OCI-LY3 (cell line): ENCODE data around the gene DCDC2.

ENCODE experiments used
- H2AFZ ChIP-seq: fragments of 200-600, 300-600 bp; shearing (Covaris generic); 2 replicates; pipeline ENCODE4 v1.6.0; 2014; ENCODE audit warnings: antibody characterized with exemption, low read depth, low read length
- H3K27ac ChIP-seq: fragments of 200-600, 300-600 bp; sonication (generic); 2 replicates; pipeline ENCODE4 v1.5.1; 2014; ENCODE audit warnings: mild to moderate bottlenecking, low read length, moderate library complexity, mixed read lengths
- H3K27me3 ChIP-seq: fragments of 200-600, 300-600 bp; sonication (generic); 2 replicates; pipeline ENCODE4 v1.6.1; 2014; ENCODE audit warnings: low read depth, low read length, mixed read lengths
- H3K36me3 ChIP-seq: fragments of 200-600, 300-600 bp; sonication (generic); replicated peaks from 2 replicates; pipeline ENCODE3; 2014; ENCODE audit warnings: low read depth, low read length, mixed read lengths
- H3K4me1 ChIP-seq: fragments of 300-600, 200-600 bp; sonication (generic); 2 replicates; pipeline ENCODE4 v1.6.1; 2014; ENCODE audit warnings: low read length, mixed read lengths
- H3K4me2 ChIP-seq: fragments of 200-600, 300-600 bp; sonication (generic); 2 replicates; pipeline ENCODE4 v1.6.1; 2014; ENCODE audit warnings: low read length, mixed read lengths
- H3K4me3 ChIP-seq: fragments of 300-600, 200-600 bp; sonication (generic); 2 replicates; pipeline ENCODE4 v1.5.1; 2014; ENCODE audit warnings: antibody characterized with exemption, mild to moderate bottlenecking, low read length, moderate library complexity
- H3K79me2 ChIP-seq: fragments of 300-600, 200-600 bp; shearing (Covaris generic); 2 replicates; pipeline ENCODE4 v1.6.1; 2014; ENCODE audit warnings: mild to moderate bottlenecking, low read length, mixed read lengths
- H3K9ac ChIP-seq: fragments of 300-600, 200-600 bp; shearing (Covaris generic); 2 replicates; pipeline ENCODE4 v1.6.0; 2014; ENCODE audit warnings: mild to moderate bottlenecking, low read length, moderate library complexity
- H3K9me3 ChIP-seq: fragments of 200-600, 300-600 bp; shearing (Covaris generic); 2 replicates; pipeline ENCODE4 v1.6.1; 2014; ENCODE audit warnings: low read length, mixed read lengths; ENCODE audit not compliant: insufficient read depth
- H4K20me1 ChIP-seq: fragments of 200-600, 300-600 bp; sonication (generic); 2 replicates; pipeline ENCODE4 v1.6.1; 2016; ENCODE audit warnings: low read length, mixed read lengths; ENCODE audit not compliant: insufficient read depth
- EZH2phosphoT487 ChIP-seq: fragments of 200-600 bp; shearing (Covaris generic); IDR thresholded peaks from 2 replicates; pipeline ENCODE4 v1.6.1; 2018; ENCODE audit warnings: antibody characterized with exemption, mixed run types, low read depth
- TF ChIP-seq, protein P1 (sequence below): fragments of 200-600, 300-600 bp; sonication (generic); IDR thresholded peaks from 2 replicates; pipeline ENCODE4 v1.5.1; 2014; ENCODE audit warnings: antibody characterized with exemption, low read length, low read depth

The DCDC2 gene

DNA sequence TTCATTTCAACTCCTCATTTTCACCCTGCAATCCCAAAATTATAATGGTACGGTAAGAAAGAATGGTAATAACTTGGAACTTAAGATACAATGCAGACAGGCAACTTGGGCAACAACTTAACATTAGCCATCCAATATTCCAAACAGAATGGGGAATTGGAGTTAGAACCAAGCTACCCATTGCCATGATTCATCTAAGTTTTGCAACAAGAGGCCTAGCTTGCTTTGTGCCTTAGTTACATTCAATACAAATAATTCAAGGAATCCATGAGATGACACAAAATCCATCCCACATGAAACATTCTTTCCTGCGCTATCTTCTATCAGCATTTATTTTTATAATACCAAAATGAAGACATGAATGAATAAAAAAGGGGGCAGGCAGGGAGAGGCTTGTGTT, 28.4 kb downstream of the DCDC2 start:
- Histone ChIP-seq H3K9me3 (no peaks in the 10 kb centered on the region), H3K4me3 (no peak overlapping the region), H3K4me1 (no peaks in the 10 kb centered on the region), H3K9ac (no peak overlapping the region), H3K27me3 (no peaks in the 10 kb centered on the region), H2AFZ (no peak overlapping the region), H3K27ac (no peak overlapping the region), H3K36me3 (no peaks in the 10 kb centered on the region), H4K20me1 (no peaks in the 10 kb centered on the region), H3K79me2 (no peaks in the 10 kb centered on the region), H3K4me2 (no peak overlapping the region)
- TF ChIP-seq, protein P1, sequence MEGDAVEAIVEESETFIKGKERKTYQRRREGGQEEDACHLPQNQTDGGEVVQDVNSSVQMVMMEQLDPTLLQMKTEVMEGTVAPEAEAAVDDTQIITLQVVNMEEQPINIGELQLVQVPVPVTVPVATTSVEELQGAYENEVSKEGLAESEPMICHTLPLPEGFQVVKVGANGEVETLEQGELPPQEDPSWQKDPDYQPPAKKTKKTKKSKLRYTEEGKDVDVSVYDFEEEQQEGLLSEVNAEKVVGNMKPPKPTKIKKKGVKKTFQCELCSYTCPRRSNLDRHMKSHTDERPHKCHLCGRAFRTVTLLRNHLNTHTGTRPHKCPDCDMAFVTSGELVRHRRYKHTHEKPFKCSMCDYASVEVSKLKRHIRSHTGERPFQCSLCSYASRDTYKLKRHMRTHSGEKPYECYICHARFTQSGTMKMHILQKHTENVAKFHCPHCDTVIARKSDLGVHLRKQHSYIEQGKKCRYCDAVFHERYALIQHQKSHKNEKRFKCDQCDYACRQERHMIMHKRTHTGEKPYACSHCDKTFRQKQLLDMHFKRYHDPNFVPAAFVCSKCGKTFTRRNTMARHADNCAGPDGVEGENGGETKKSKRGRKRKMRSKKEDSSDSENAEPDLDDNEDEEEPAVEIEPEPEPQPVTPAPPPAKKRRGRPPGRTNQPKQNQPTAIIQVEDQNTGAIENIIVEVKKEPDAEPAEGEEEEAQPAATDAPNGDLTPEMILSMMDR: no peak
- no peak for TF ChIP-seq EZH2phosphoT487

GRCh38 chr6:24329022-24329421, 28.8 kb downstream of the DCDC2 start:
- H3K4me3 ChIP-seq: no peak overlapping the region
- H3K9me3 ChIP-seq: no peaks in the 10 kb centered on the region
- no peaks in the 10 kb centered on the region for H3K27me3 ChIP-seq
- no peak overlapping the region for H2AFZ ChIP-seq
- no peaks in the 10 kb centered on the region for H3K36me3 ChIP-seq
- no peak for TF ChIP-seq EZH2phosphoT487
- TF ChIP-seq, protein P1: no peak
- no peaks in the 10 kb centered on the region for H3K79me2 ChIP-seq
- no peak overlapping the region for H3K9ac ChIP-seq
- no peaks in the 10 kb centered on the region for H4K20me1 ChIP-seq
- H3K27ac ChIP-seq: no peak overlapping the region
- H3K4me2 ChIP-seq: no peak overlapping the region
- no peaks in the 10 kb centered on the region for H3K4me1 ChIP-seq

DNA sequence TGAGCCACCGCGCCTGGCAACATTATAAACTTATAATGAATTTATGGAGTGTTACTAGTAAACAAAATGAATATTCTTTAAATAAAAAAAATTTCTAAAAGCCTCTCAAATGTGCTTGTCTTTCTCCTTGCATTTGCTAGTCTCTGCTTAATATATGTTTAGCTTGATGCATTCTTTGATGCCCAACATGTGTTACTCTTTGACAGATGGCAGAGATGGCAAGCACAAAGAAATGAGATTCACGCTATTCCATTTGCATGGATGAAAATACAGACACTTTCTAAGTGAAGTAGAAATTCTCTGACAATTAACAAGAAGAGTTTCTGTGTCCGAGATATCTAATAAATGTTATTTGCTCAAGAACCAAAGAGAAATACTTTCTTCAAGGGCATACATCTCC, 30.1 kb downstream of the DCDC2 start:
- Histone ChIP-seq H3K27me3 (no peaks in the 10 kb centered on the region), H2AFZ (no peak overlapping the region), H3K9me3 (no peaks in the 10 kb centered on the region), H3K4me1 (no peaks in the 10 kb centered on the region), H3K4me3 (no peak overlapping the region), H3K27ac (no peak overlapping the region), H3K79me2 (no peaks in the 10 kb centered on the region), H4K20me1 (no peaks in the 10 kb centered on the region), H3K36me3 (no peaks in the 10 kb centered on the region), H3K4me2 (no peak overlapping the region), H3K9ac (no peak overlapping the region)
- no peak for TF ChIP-seq EZH2phosphoT487
- TF ChIP-seq, protein P1: no peak

DNA sequence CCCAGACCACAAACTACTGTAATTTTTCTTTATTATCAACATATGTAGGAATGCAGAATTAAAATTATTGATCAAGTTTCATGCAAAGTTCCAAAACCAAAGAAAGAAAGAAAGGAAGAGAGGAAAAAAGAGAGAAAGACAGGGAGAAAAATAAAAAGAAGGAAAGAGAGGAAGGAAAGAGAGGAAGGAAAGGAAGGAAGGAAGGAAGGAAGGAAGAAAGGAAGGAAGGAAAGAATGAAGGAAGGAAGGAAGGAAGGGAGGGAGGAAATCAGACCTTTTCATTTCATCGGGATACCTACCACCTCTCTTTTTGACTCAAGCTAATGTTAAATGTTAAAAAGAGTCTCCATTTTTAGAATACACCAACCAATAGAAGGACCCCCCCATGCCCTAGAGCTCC, 31.9 kb downstream of the DCDC2 start:
- no peak overlapping the region for H3K4me3 ChIP-seq
- H3K27ac ChIP-seq: no peak overlapping the region
- H3K79me2 ChIP-seq: no peaks in the 10 kb centered on the region
- H3K9ac ChIP-seq: no peak overlapping the region
- no peaks in the 10 kb centered on the region for H3K27me3 ChIP-seq
- TF ChIP-seq, protein P1: no peak
- no peak for TF ChIP-seq EZH2phosphoT487
- no peaks in the 10 kb centered on the region for H3K4me1 ChIP-seq
- H2AFZ ChIP-seq: no peak overlapping the region
- no peak overlapping the region for H3K4me2 ChIP-seq
- H3K9me3 ChIP-seq: no peaks in the 10 kb centered on the region
- H3K36me3 ChIP-seq: no peaks in the 10 kb centered on the region
- H4K20me1 ChIP-seq: no peaks in the 10 kb centered on the region
